Stimulated activated CD8-positive, alpha-beta memory T cell treated with anti-CD3 and anti-CD28 coated beads, Interleukin-2, amount 100 ng/mL, for 48 hours (primary cell): ENCODE data around the gene SLC22A23.
"Not testable (repeated sequence)": the region's sequence is repeated elsewhere in the genome, so short reads cannot be mapped to it uniquely, and the experiment has no call there.

Source experiments
- DNase-seq, 2 donors: peaks; one replicate each; pipeline ENCODE4 v3.0.0-alpha.2; 2020; ENCODE audit warnings: low read depth in 2 of 2

Gene SLC22A23

GRCh38 chr6:3263096-3263495, 193.8 kb downstream of the SLC22A23 start:
- no peak for DNase-seq

DNA sequence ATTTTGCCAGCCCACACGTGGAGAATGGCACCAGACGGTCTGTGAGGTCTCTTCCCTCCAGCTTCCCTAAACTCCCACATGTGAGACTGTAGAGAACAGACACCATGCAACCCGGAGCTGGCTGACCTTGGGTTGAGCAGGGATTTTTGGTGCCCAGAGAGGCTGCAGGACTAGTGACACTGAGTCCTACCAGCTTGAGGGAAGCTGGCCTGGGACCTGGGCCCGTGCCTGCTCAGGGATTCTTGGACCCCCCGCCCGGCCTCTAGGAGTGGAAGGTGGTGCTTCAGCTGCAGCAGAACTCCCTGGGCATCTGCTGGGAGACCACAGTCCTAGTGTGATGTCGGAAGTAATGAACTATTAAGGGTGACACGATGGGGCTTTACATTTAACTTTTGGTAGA, 194.9 kb downstream of the SLC22A23 start:
- no peak for DNase-seq

- DNase-seq, result no peak
These were observed 195.4 kb downstream of the SLC22A23 start for GRCh38 chr6:3261518-3261820.

DNA sequence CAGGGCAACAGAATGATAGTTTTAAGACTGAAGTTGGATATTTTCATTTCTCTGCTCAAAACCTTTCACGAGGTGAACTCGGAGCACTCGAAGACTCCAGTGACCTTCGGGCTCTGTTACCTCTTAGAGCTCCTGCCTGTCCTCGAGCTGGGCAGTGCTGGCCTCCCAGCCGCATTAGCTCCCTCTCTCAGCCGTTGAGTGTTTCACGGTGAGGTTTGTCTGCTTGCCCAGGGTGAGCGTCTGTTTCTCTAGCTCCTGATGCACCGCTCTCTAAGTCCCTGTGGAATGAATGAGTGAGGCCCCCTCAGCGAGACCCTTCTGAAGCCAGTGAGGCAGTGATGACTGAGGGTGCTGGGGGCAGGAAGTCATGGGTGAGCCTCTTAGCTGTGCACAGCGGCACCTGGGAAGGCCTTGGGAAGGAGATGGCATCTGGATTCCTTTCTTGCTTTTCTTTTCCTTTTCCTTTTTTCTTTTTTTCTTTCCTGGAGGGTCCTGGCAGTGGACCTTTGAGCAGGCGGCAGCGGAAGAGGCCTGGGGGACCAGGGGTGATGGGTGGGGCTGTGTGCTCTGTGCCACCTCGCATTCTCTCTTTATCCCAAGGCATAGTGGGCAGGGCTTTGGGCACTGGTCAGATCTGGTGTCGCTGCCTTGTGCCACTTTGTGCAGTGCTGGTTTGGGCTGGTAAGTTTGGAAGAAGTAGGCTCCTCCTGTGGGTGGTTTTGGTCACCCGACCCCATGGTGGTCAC, 195.9 kb downstream of the SLC22A23 start:
- DNase-seq, result no peak

DNA sequence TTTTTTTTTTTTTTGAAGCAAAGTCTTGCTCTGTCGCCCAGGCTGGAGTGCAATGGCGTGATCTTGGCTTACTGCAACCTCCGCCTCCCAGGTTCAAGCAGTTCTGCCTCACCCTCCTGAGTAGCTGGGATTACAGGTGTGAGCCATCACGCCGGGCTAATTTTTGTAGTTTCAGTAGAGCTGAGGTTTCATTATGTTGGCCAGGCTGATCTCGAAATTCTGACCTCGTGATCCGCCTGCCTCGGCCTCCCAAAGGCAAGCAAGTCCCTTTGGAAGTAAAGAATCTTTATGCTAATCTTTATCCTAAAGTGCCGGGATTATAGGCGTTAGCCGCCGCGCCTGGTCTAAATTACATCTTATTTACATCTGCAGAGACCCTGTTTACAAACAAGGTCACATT, 196.6 kb downstream of the SLC22A23 start:
- DNase-seq, result no peak

GRCh38 chr6:3259491-3259958, 197.3 kb downstream of the SLC22A23 start:
- DNase-seq, result peak in 1 of 2 donors; percentile 8

DNA sequence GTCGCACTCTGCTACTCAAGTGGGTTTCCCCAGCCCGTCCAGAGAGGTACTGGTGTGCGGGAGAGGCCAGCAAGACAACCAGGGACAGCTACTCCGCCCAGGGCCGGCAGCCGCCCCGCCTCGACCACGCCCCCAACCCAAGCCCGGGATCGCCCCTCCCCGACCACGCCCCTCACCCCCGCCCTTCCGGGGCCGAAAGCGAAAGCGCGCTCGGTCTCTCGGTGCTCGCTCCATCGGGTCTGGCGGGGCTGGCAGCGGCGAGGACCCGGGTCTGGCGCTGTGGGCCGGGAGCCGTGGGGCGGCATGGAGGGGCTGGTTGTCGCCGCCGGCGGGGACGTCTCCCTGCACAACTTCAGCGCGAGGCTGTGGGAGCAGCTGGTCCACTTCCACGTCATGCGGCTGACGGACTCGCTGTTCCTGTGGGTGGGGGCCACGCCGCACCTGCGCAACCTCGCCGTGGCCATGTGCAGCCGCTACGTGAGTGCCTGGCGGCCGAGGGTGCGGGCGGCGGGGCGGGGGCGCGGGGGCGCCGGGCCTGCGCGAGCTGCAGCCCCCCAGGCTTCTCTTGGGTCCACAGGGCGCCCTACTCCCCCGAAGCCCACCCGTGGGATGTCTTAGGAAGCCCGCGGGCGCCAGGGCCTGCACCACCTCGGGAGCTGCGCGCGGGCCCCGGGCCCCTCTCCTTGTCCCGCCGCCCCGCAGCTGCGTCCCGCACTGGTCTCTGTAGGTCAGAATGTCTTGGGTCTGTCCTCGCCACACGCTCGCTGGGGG, 197.9 kb downstream of the SLC22A23 start, which contains the start of gene PSMG4:
Gene PSMG4 (plus strand): TSS at position 228 of the 771 bp plus-strand sequence. CDS start 76 bp downstream, at position 304.
- DNase-seq, result peak; percentile 94 to 95

DNA sequence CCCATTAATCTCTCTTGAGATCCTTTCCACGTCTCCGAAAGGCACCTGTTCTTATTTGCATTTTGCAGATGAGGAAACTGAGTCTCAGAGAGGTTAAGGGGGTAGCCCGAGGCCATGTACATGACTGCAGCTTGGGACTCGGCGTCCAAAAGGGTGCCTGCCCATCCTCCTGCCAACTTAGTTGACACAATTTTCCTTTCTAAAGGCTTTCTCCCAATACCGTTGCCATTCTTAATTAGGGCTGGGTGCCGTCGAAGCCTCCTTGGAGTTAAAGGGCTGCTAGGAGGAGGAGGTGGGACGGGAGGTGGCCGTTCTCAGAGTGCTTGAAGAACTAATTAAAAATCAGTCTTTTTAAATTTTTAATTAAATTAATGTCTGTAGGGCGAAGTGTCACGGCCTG, 198.6 kb downstream of the SLC22A23 start:
- DNase-seq, result no peak

- DNase-seq, result no peak
These were observed 203.3 kb downstream of the SLC22A23 start for GRCh38 chr6:3253597-3253961.

- DNase-seq, result no peak
These were observed 203.8 kb downstream of the SLC22A23 start for GRCh38 chr6:3252861-3253596.

DNA sequence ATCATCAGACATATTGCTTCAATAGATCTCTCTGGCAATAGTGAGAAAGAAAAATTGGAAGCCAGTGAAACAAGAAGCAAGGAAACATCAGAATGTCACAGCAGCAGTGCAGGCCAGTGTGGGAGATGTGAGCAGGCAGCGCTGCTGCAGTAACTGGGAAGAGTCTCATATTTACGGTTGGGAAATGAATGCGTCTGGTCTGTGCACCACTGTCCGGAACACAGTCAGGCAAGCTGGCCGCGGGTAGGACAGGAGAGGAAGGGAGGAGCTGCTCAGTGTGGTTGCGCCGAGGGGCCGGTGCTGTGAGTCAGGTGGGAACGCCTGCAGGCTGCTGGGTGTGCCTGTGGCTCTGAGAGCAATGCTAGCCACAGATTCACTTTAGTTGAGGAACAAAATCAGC, 204.5 kb downstream of the SLC22A23 start:
- DNase-seq, result no peak

- peak; percentile 60 to 70 for DNase-seq
These were observed 205.2 kb downstream of the SLC22A23 start for GRCh38 chr6:3251462-3252314.

GRCh38 chr6:3250231-3250675, 206.6 kb downstream of the SLC22A23 start:
- DNase-seq, result no peak

DNA sequence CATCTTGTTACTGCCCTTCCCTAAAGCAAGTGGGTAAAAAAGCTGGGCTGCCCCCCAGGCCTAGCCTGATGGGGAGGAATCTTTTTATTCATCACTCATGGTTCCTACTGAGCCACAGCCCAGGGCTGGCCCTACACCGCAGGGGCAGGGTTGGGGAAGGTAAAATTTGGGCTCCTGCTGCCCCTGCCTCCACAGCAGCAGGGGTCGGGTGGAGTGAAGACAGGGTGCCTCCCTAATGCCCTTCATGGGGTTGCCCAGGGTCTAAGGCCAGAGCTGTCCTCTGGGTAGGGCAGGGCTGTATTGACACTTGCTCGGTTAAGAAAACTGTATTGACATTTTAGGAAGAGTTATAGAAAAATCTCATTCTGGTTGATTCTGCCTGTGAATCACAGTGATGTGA, 207.0 kb downstream of the SLC22A23 start:
- no peak for DNase-seq

GRCh38 chr6:3247255-3248146, 209.3 kb downstream of the SLC22A23 start:
- no peak for DNase-seq

DNA sequence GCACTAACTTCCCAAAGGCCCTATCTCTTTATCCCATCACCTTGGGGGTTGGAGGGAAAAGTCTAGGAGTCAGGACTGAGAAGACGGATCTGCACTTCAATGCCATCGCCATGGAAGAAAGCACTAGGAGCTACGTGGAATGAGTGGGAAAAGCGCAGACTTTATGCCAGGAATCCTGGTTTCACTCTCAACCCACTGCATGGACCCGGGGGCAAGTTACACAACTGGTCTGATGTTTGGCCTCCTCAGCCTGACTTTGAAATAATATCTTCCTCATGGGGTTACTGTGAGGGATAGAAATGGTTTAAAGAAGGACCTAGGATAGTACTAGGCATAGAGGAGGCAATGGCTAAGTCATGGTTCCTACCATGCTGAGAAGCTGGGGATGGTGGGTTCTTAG, 211.6 kb downstream of the SLC22A23 start:
- no peak for DNase-seq

DNA sequence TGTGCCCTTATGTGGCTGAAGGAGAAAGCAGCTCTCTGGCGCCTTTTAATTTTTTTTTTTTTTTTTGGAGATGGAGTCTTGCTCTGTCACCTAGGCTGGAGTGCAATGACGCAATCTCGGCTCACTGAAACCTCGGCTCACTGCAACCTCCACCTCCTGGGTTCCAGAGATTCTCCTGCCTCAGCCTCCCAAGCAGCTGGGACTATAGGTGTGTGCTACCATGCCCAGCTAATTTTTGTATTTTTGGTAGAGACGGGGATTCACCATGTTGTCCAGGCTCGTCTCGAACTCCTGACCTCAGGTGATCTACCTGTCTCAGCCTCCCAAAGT, 212.1 kb downstream of the SLC22A23 start:
- not testable (repeated sequence) for DNase-seq

- no peak for DNase-seq
These were observed 212.6 kb downstream of the SLC22A23 start for GRCh38 chr6:3244003-3244831.

- no peak for DNase-seq
These were observed 214.1 kb downstream of the SLC22A23 start for GRCh38 chr6:3242768-3243167.

GRCh38 chr6:3241745-3242144, 215.1 kb downstream of the SLC22A23 start:
- not testable (repeated sequence) for DNase-seq
